AG20443 (cell line): Measurements from ENCODE around the gene PFDN6.
A peak's percentile ranks its signal among the peaks of the same experiment; 100 is the strongest.
"Not testable (repeated sequence)": the region's sequence is repeated elsewhere in the genome, so short reads cannot be mapped to it uniquely, and the experiment has no call there.

ENCODE experiments used
- DNase-seq: peaks from one replicate; pipeline ENCODE4 v3.0.0; 2012; ENCODE audit warnings: low spot score, mixed read lengths

Gene PFDN6

GRCh38 chr6:33273924-33274902 lies 15.2 kb upstream of the PFDN6 start:
- DNase-seq: no peak

DNA sequence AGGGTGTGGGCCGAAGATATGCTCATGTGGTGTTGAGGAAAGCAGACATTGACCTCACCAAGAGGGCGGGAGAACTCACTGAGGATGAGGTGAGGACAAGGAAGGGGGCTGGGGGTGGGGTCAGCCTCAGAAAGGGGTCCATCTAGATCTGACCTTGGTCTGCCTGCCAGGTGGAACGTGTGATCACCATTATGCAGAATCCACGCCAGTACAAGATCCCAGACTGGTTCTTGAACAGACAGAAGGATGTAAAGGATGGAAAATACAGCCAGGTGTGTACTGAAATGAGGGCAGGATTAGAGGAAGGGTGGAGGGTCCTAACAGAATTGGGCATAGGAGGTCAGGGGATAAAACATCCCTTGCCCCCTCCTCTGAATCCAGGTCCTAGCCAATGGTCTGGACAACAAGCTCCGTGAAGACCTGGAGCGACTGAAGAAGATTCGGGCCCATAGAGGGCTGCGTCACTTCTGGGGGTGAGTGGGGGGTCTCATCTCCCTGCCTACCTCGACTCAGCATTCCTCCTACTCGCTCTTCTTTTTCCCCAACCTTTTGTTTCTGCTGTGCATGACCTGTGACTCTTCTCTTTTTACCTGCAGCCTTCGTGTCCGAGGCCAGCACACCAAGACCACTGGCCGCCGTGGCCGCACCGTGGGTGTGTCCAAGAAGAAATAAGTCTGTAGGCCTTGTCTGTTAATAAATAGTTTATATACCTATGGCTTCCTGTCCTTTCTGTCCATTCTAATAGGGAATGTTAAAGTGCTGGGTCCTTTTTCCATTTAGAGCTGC lies 13.4 kb upstream of the PFDN6 start:
- DNase-seq: not testable (repeated sequence)

DNA sequence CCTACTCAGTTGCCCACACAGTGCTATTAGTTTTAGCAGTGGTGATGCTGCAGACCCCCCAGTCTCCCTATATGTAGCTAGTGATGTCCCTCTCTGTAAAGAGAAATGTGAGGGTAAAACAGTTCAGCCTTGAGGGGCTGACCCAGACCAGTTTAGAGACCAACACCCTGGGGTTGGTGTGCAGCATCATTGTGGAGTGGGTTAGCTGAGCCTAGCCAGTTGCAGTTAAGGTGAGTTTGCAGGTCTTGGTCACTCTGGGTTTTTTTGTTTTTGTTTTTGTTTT lies 12.9 kb upstream of the PFDN6 start:
- DNase-seq: no peak

GRCh38 chr6:33276864-33277662 lies 12.3 kb upstream of the PFDN6 start, which contains the start of gene B3GALT4:
TSS of gene B3GALT4 (plus strand) at chr6:33277123. CDS start at chr6:33277420, 297 bp downstream.
- DNase-seq: peak; percentile 86

- peak; percentile 18 for DNase-seq
Observed at GRCh38 chr6:33277663-33278391, 11.6 kb upstream of the PFDN6 start.

GRCh38 chr6:33278392-33278741 lies 11.0 kb upstream of the PFDN6 start:
- no peak for DNase-seq

DNA sequence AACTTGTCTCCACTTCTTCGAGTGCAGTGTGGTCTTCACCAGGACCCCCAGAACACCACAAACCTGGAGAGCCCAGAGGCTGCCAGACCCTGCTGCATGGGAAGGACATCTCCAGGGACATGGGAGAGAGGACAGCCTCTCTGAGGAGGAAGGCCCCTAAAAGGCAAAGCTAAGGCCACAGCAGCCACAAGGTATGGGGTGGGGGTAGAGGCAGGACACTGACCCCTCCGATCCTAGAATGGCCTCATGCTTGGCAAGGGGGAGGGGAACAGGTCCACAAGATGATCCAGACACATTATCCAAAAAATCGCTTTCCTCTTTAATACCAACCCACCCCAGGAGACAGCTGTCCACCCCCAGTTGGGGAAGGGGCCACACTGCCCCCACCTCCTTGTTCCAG lies 10.6 kb upstream of the PFDN6 start:
- no peak for DNase-seq

- no peak for DNase-seq
Observed at GRCh38 chr6:33279257-33279695, 10.1 kb upstream of the PFDN6 start.

GRCh38 chr6:33279971-33280511 lies 9.4 kb upstream of the PFDN6 start:
- DNase-seq: peak; percentile 52

DNA sequence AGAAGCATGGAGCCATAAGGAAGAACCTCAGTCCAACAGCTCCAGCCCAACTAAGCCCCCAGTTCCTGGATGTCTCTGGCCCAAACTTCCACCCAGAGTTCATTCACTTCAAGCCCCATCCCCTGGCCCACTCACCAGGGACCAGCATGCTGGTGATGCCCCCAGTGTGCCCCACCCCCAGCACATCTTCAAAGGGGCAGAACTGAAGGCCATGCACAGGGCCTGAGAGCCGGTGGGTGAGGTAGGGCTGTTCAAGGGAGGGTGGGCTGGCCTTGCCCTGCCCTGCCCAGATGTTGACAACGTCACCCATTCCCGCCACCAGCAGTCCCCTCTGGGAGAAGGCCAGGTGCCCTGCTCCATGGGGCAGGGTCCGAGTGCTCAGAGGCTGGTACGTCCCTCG lies 8.9 kb upstream of the PFDN6 start:
- no peak for DNase-seq

- DNase-seq: not testable (repeated sequence)
Observed at GRCh38 chr6:33285214-33285613, 4.2 kb upstream of the PFDN6 start.

DNA sequence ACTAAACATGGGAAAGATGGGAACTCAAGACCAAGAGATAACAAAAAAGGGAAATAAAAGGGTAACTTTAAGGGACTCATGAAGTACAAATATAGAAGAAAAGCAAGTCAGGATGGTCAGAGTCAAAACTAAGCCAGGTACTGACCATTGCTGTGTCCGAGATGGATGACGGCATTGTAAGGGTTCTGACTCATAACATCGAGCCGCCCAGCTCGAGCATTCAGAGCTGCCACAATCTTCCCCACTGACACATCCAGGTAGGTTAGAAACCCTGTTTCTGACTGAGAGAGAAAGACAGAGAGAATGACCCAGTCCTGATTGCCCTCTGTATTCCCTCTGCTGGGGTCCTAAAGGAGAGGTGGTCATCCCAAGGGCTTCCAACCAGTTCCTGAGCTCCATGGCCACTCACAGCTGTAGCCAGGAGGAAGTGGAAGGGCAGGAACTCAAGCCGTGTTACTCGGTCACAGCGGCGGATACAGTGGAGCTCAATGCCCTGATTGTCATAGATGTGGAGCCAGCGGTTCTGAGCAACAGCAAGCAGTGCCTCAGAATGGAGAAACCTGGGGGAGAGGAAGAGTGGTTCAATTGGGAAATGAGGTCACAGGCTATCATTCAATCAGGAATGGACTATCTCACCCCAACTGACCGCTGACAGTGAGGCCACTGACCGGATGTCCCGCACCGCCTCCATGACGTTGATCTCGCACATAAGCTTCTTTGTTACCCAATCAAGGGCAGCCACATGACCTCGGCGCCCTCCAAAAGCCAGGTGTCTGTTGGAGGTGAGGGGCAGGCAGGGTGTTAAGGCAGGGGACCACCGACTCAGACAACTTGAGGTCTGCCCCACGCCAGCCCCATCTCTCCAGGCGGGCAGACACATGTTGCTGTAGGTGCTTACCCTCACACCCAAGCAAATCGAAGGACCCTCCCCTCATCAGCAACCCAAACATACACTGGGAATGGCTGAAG lies 2.2 kb upstream of the PFDN6 start:
- DNase-seq: no peak

GRCh38 chr6:33288141-33288920 lies 1.1 kb upstream of the PFDN6 start:
- peak; percentile 32 for DNase-seq

DNA sequence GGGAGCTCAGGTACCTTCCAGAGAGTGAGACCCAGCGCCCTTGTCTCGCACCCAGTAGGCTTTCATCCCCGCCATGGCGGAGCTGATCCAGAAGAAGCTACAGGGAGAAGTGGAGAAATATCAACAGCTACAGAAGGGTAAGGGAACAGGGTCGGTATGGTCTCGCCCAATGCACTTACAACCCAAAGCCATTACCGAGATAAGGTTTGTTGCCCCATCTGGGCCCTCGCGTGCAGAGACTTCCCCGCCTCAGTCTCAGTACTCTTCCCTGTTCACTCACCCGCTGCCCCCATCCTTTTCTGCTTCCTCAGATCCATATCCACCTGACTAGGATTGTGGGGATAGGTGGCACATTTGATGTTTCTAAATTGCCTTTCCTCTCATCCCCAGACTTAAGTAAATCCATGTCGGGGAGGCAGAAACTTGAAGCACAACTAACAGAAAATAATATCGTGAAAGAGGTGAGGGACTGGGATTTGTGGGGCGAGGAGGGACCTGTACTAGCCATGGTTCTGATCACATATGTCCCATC lies 449 bp downstream of the PFDN6 start:
- DNase-seq: peak; percentile 27

GRCh38 chr6:33290459-33290858 lies 1.1 kb downstream of the PFDN6 start:
- DNase-seq: no peak

DNA sequence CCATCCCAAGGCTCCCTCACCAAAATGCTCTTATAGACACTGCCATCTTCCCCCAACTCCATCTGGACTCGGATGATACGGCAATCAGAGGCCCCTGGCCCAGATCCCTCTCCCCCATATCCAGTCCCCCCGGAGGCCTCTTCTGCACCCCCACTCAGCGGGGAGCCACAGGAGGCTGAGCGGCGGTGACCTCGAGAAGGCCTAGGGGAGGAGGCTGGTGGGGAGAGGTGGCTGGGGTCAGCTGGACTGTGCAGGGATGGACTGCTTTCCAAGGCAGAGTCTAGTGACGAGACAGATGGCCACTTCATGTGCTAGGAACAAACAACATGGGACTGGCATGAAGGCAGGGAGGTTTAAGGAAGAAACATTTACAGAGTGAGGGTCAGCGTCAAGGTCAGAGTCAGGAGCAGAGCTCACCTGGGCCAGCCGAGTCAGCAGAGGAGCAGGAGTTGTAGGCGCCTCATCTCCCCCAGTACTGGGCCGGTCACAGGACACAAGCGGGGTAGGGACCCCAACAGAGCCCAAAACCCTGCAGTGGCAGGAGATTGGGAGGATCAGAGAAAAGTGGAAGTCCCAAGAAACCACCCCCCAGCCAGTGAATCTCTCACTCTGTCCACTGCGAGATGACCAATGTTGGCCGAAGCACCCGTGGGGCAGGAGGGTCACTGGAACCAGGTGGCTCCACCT lies 3.7 kb downstream of the PFDN6 start:
- no peak for DNase-seq

- no peak for DNase-seq
Observed at GRCh38 chr6:33294086-33294823, 4.9 kb downstream of the PFDN6 start.
